HepG2 (cell line): ENCODE measurements around the gene MAT2A. TPM values are rescaled to one million over a fixed set of nuclear protein-coding genes. Genes with fewer than 3 reads are reported as not detected.

Experiments
- EHMT2 ChIP-seq: fragments of 200-600 bp; sonication (generic); IDR thresholded peaks from 2 replicates; pipeline ENCODE4 v1.7.0; 2017; ENCODE audit warnings: antibody characterized with exemption, low read depth, low read length, borderline replicate concordance
- GTF2F1 ChIP-seq: fragments of 150-350 bp; IDR thresholded peaks from 2 replicates; pipeline ENCODE4 v1.6.1; 2014; ENCODE audit warnings: low read length
- JUNB ChIP-seq: sonication (generic); formaldehyde crosslinking; IDR thresholded peaks from 2 replicates; pipeline ENCODE4 v1.8.0; 2022; ENCODE audit warnings: missing genetic modification reagents, mild to moderate bottlenecking, borderline replicate concordance
- NFIB ChIP-seq: sonication (generic); formaldehyde crosslinking; IDR thresholded peaks from 2 replicates; pipeline ENCODE4 v1.9.0; 2021; ENCODE audit warnings: missing genetic modification reagents, mild to moderate bottlenecking, borderline replicate concordance
- SRSF1 ChIP-seq: fragments of 200-400 bp; formaldehyde crosslinking; optimal IDR thresholded peaks from 2 replicates; pipeline ENCODE3; 2017; ENCODE audit warnings: mild to moderate bottlenecking, low read depth, low read length, moderate library complexity
- ZBTB8A ChIP-seq: sonication (generic); formaldehyde crosslinking; IDR thresholded peaks from 2 replicates; pipeline ENCODE4 v1.4.0; 2020; ENCODE audit warnings: mild to moderate bottlenecking, low read depth, missing genetic modification reagents, borderline replicate concordance
- ZNF142 ChIP-seq: sonication (generic); formaldehyde crosslinking; IDR thresholded peaks from 2 replicates; pipeline ENCODE4 v1.4.0; 2020; ENCODE audit warnings: missing genetic modification reagents
- ZNF782 ChIP-seq: sonication (generic); formaldehyde crosslinking; IDR thresholded peaks from 2 replicates; pipeline ENCODE4 v1.4.0; 2020; ENCODE audit warnings: missing genetic modification reagents, mild to moderate bottlenecking, borderline replicate concordance
- ZSCAN21 ChIP-seq: sonication (generic); formaldehyde crosslinking; IDR thresholded peaks from 2 replicates; pipeline ENCODE4 v1.8.0; 2022; ENCODE audit warnings: mild to moderate bottlenecking, missing genetic modification reagents, moderate library complexity, borderline replicate concordance
- polyA plus RNA-seq, 8 experiments: library from polyadenylated mRNA; depleted of rRNA in 3 of 8; stranded (reverse) in 7 of 8; unstranded in 1 of 8; fragments of >200 nt; fragmentation: Illumina TruSeq in 4 of 8; extraction: Trizol in 4 of 8; gene quantifications; 2 replicates each; pipeline versions ENCODE4 v1.2.1 to v1.2.3, GENCODE V29; 2011 to 2016; ENCODE audit warnings: low read depth in 4 of 8, missing spikeins in 1 of 8, mixed read lengths in 1 of 8; ENCODE audit not compliant: insufficient read depth in 1 of 8
- total RNA-seq, 5 experiments: library from RNA; depleted of rRNA; stranded (reverse); fragments of >200 nt; fragmentation: Illumina TruSeq; extraction: Trizol; gene quantifications; 2 replicates each; pipeline ENCODE4 v1.2.3, GENCODE V29; 2016; ENCODE audit warnings: low read depth in 1 of 5
- TF ChIP-seq, protein P1 (sequence below): sonication (generic); formaldehyde crosslinking; IDR thresholded peaks from 2 replicates; pipeline ENCODE4 v1.4.0; 2020; ENCODE audit warnings: missing genetic modification reagents
- TF ChIP-seq, protein P2 (sequence below): sonication (generic); formaldehyde crosslinking; IDR thresholded peaks from 2 replicates; pipeline ENCODE4 v1.5.1; 2020; ENCODE audit warnings: mild to moderate bottlenecking, missing genetic modification reagents, borderline replicate concordance

MAT2A gene
- total and polyA plus RNA-seq, 2 of the 13 experiments (the other 11 are each of a cell fraction or from before 2014, with no cell fraction given) = 155 to 331 TPM

GRCh38 chr2:85561280-85562212 is 22.6 kb downstream of the MAT2A start, which contains the start of gene GGCX (continued):
- TF ChIP-seq ZNF782 (CRISPR knock-in tag) (no peak), JUNB (CRISPR knock-in tag) (no peak), EHMT2 (no peak; the same call in 1 of the 2 replicates), GTF2F1 (peak; percentile 24; the same call in 1 of the 2 replicates), NFIB (CRISPR knock-in tag) (no peak), ZNF142 (CRISPR knock-in tag) (no peak), ZSCAN21 (CRISPR knock-in tag) (no peak; the same call in 1 of the 2 replicates), SRSF1 (peak; percentile 30), ZBTB8A (CRISPR knock-in tag) (no peak)
- TF ChIP-seq, protein P1, sequence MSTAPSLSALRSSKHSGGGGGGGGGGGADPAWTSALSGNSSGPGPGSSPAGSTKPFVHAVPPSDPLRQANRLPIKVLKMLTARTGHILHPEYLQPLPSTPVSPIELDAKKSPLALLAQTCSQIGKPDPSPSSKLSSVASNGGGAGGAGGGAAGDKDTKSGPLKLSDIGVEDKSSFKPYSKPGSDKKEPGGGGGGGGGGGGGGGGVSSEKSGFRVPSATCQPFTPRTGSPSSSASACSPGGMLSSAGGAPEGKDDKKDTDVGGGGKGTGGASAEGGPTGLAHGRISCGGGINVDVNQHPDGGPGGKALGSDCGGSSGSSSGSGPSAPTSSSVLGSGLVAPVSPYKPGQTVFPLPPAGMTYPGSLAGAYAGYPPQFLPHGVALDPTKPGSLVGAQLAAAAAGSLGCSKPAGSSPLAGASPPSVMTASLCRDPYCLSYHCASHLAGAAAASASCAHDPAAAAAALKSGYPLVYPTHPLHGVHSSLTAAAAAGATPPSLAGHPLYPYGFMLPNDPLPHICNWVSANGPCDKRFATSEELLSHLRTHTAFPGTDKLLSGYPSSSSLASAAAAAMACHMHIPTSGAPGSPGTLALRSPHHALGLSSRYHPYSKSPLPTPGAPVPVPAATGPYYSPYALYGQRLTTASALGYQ = peak; percentile 38; the same call in 1 of the 2 replicates
- TF ChIP-seq, protein P2, sequence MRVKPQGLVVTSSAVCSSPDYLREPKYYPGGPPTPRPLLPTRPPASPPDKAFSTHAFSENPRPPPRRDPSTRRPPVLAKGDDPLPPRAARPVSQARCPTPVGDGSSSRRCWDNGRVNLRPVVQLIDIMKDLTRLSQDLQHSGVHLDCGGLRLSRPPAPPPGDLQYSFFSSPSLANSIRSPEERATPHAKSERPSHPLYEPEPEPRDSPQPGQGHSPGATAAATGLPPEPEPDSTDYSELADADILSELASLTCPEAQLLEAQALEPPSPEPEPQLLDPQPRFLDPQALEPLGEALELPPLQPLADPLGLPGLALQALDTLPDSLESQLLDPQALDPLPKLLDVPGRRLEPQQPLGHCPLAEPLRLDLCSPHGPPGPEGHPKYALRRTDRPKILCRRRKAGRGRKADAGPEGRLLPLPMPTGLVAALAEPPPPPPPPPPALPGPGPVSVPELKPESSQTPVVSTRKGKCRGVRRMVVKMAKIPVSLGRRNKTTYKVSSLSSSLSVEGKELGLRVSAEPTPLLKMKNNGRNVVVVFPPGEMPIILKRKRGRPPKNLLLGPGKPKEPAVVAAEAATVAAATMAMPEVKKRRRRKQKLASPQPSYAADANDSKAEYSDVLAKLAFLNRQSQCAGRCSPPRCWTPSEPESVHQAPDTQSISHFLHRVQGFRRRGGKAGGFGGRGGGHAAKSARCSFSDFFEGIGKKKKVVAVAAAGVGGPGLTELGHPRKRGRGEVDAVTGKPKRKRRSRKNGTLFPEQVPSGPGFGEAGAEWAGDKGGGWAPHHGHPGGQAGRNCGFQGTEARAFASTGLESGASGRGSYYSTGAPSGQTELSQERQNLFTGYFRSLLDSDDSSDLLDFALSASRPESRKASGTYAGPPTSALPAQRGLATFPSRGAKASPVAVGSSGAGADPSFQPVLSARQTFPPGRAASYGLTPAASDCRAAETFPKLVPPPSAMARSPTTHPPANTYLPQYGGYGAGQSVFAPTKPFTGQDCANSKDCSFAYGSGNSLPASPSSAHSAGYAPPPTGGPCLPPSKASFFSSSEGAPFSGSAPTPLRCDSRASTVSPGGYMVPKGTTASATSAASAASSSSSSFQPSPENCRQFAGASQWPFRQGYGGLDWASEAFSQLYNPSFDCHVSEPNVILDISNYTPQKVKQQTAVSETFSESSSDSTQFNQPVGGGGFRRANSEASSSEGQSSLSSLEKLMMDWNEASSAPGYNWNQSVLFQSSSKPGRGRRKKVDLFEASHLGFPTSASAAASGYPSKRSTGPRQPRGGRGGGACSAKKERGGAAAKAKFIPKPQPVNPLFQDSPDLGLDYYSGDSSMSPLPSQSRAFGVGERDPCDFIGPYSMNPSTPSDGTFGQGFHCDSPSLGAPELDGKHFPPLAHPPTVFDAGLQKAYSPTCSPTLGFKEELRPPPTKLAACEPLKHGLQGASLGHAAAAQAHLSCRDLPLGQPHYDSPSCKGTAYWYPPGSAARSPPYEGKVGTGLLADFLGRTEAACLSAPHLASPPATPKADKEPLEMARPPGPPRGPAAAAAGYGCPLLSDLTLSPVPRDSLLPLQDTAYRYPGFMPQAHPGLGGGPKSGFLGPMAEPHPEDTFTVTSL (CRISPR knock-in tag) = peak; percentile 48; the same call in 1 of the 2 replicates
